Left cardiac atrium (tissue), 4 donors: ENCODE data around the gene WWOX. TPM values are rescaled to one million over a fixed set of nuclear protein-coding genes. Genes with fewer than 3 reads are reported as not detected.
A peak's percentile ranks its signal among the peaks of the same experiment; 100 is the strongest.

Source experiments
- ATAC-seq, 2 donors: fragments of 200-7000 bp; cut with Tn5 transposase; one replicate each; pipeline ENCODE4 v1.9.1; 2020; ENCODE audit warnings: mild to moderate bottlenecking in 2 of 2, moderate library complexity in 2 of 2
- DNase-seq: peaks from one replicate; pipeline ENCODE4 v3.0.0-alpha.2; 2020
- intact Hi-C, 2 donors: fragments of 100-400 bp; cut with DNase I; formaldehyde crosslinking; loops; one replicate each; pipeline versions ENCODE4 v1.14.1 to v1.15.1; 2022 to 2023
- total RNA-seq, 2 donors: library from RNA; stranded (reverse); fragmentation: NEBNext Ultra II Directional; extraction: Animal tissue kit (Norgen Biotek cat#: 25700); gene quantifications; one replicate each; pipeline ENCODE4 v1.2.1, GENCODE V29; 2021
- donor health status: DM: no; HTN: yes; CAD: no.
- donor health status: DM: no; HTN: yes; CAD: no; lungs with severe emphysema.
- donor health status: DM: yes; HTN: yes; CAD: no.
- donor health status: Dilated cardiomyopathy.

The WWOX gene
- total RNA-seq, 2 donors from 2014 or later: 7.6 to 8.6 TPM

DNA sequence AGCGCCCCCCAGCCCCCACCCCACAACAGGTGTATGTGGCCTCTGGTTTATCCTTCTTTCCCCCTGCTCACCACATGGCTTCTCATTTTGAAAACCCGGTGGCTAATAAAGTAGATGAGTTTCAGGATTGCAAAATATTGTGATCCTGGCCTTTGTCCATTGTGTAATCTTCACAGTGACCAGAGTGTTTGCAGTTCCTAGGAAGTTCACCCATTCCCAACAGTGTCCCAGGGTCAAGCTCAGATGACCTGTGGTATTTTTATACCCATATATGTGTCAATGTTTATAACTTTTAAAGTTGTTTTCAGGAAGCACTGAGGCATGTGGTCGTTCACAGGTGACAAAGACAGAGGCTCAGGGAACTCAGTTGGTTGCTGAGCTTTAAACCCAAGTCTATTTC lies 721.9 kb downstream of the WWOX start:
- DNase-seq (no peak), ATAC-seq (no peak)
- intact Hi-C loops: no loop called here

DNA sequence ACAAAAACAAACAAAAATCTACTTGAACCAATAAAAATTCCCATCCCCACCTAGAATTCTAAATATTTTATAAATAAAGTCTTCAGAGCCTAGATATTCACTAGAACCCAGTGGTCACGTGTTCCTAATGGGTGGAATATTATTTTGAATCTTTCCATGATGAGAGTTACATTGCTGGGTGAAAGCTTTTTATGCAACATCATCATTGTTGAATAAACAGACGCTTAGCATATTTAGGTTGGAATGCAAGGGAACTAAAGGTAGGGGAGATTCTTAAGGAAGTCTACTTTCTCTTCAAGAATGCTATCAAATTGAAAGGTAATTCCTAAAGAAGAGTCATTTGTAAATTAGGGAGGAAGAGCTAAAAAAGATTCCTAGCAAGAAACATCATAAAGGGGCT lies 723.1 kb downstream of the WWOX start:
- DNase-seq: no peak
- intact Hi-C loops: no loop called here
- ATAC-seq: no peak

DNA sequence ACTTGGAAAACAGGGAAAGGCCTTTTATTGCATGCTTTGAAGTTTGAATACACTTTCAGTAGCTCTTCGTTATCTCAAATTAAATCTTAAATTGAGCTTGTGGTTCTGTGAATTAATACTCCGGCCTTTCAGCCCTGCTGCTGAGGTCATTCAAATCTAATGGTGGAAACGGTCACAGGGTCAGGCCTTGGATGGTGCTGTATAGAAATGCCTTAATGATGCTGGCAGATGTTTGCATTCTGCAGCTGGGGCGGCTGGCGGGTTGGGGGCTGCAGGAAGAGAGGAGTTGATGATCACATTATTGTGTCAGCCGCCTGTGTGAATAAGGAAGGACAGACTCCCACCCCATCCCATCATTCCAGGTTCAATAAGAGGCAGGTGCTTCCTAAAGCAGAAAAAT lies 723.6 kb downstream of the WWOX start:
- intact Hi-C loops: no loop called here
- no peak for ATAC-seq
- no peak for DNase-seq

DNA sequence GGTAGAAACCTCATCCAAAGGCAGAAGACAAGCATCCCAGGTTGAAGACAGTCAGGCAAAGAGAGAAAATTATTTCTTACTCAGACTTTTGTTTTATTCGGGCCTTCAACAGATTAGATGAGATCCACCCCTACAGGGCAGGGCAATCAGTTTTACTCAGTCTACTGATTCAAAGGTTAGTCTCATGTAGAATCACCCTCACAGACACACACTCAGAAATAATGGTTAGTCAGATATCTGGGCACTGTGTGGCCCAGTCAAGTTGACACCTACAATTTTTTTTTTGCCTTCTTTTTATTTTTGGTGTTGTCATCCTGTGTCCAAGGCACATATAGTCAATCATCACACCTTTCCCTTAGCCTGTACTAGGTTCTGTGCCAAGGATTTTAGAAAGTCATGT lies 729.8 kb downstream of the WWOX start:
- DNase-seq (no peak), ATAC-seq (no peak)
- intact Hi-C loops: no loop called here

- ATAC-seq (no peak), DNase-seq (no peak)
- intact Hi-C loops: no loop called here
Measured at GRCh38 chr16:78830599-78830998, 731.1 kb downstream of the WWOX start.

- no peak for DNase-seq
- ATAC-seq: no peak
- intact Hi-C loops: no loop called here
Measured at GRCh38 chr16:78832100-78832499, 732.6 kb downstream of the WWOX start.

DNA sequence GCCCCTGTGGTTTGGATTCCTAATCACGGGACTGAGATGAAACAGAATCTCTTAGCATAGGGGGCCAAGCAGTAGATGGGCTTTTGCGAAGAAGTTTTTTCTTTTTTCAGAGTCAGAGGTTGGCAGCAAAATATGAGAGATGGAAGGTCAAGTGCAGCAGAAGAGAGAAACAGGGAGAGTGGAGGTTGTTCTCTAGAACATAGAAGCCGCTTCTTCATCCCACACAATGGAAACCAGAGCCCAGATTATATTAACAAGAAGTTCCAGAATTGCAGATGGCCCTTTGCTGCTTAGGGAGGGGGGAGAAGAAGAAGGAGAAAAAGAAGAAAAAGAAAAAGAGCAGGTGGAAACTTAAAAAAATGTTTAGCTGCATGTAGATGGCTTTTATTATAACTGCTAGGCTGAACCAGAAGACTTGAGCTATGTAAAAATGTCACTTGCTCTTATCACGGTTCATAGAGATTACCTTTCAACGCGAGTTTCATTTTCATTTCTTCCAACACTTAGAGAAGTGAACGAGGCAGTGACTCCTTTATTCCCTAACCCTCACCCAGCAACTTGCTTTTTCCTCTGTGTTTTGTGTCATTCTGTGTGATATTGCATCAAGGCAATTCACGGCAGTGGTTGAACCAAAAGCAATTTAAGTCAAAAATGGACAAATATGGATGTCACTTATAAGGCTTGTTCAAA lies 737.5 kb downstream of the WWOX start:
- ATAC-seq: no peak

GRCh38 chr16:78837706-78838105 lies 738.3 kb downstream of the WWOX start:
- no peak for DNase-seq
- intact Hi-C loops: no loop called here
- ATAC-seq: no peak

More for the DNA sequence above, 737.5 kb downstream of the WWOX start:
- intact Hi-C loops: no loop called here
- DNase-seq: no peak

GRCh38 chr16:78838276-78838675 lies 738.8 kb downstream of the WWOX start:
- DNase-seq (no peak), ATAC-seq (no peak)
- intact Hi-C loops: no loop called here

- DNase-seq (no peak), ATAC-seq (peak in 1 of 2 donors; percentile 34)
- intact Hi-C loops: no loop called here
Measured at GRCh38 chr16:78842950-78843349, 743.5 kb downstream of the WWOX start.

- no peak for DNase-seq
- no peak for ATAC-seq
- intact Hi-C loops: no loop called here
Measured at GRCh38 chr16:78843978-78844377, 744.5 kb downstream of the WWOX start.

GRCh38 chr16:78844682-78845081 lies 745.2 kb downstream of the WWOX start:
- intact Hi-C loops: no loop called here
- peak; percentile 71 to 76 for ATAC-seq
- no peak for DNase-seq

DNA sequence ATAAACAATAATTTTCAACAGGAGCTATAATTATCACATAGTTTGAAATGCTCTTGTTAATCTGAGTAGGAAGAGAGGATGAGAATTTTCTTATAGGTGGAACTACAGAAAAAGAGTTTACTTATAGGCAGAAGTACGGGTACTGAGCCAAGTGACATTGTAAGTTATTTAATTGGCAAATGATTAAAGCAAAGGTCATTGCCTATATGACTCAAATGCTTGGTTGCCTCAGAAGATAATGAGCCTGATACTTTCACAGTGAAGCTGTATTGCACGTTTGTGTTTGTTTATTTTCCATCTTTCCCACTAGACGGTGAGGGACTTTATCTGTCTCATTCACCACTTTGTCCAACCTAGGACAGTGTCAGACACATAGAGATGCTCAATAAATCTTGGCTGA lies 751.8 kb downstream of the WWOX start:
- intact Hi-C loops: no loop called here
- ATAC-seq: no peak
- no peak for DNase-seq

DNA sequence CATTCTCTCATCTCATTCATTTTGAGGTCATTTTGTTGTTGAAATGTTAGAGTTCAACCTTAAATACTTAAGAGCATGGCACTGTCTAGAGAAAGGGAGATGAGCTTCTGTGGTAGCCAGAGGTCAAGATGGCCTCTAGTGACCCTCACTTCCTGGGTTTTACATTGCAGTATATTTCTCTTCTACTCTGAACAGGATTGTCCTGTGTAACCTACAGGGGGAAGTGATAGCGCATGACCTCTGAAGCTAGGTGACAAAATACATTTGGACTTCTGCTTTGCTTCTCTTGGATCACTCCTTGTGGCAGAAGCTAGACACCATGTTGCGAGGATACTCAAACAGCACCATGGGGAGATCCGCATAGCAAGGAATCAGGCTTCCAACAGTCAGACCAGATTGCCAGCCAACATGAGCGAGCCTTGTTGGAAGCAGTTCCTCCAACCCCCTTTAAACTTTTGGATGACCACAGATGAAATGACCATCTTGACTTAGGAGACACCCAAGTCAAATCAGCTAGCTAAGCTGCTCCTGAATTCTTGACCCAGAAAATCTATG lies 752.7 kb downstream of the WWOX start:
- intact Hi-C loops: no loop called here
- no peak for DNase-seq
- no peak for ATAC-seq

GRCh38 chr16:78862022-78862421 lies 762.6 kb downstream of the WWOX start:
- DNase-seq (no peak), ATAC-seq (no peak)
- intact Hi-C loops: no loop called here

DNA sequence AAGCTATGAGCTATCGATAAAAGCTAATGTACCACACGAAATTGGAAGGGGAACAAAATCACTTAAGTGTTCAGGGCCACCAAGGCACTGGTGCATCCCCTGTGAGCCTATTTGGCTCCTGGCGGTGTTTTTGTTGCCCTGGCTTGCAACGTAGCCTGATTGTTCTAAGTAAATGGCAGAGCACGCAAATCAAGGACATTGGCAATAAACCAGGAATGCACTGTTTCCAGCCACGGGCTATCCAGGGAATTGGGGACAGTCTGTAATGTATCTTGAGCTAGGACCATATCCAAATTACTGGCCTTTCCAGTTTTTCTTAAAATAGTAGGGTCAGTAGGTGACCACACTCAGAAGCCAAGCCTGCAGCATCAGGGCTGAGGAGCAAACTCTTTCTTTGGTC lies 767.1 kb downstream of the WWOX start:
- peak in 1 of 2 donors; percentile 41 for ATAC-seq
- no peak for DNase-seq

GRCh38 chr16:78869492-78869891 lies 770.0 kb downstream of the WWOX start:
- intact Hi-C loops: no loop called here
- DNase-seq (no peak), ATAC-seq (no peak)

More for the DNA sequence above, 767.1 kb downstream of the WWOX start:
- intact Hi-C loops: no loop called here

GRCh38 chr16:78871241-78871640 lies 771.8 kb downstream of the WWOX start:
- no peak for ATAC-seq
- no peak for DNase-seq
- intact Hi-C loops: no loop called here

GRCh38 chr16:78876671-78877070 lies 777.2 kb downstream of the WWOX start:
- DNase-seq (no peak), ATAC-seq (no peak)
- intact Hi-C loops: no loop called here

DNA sequence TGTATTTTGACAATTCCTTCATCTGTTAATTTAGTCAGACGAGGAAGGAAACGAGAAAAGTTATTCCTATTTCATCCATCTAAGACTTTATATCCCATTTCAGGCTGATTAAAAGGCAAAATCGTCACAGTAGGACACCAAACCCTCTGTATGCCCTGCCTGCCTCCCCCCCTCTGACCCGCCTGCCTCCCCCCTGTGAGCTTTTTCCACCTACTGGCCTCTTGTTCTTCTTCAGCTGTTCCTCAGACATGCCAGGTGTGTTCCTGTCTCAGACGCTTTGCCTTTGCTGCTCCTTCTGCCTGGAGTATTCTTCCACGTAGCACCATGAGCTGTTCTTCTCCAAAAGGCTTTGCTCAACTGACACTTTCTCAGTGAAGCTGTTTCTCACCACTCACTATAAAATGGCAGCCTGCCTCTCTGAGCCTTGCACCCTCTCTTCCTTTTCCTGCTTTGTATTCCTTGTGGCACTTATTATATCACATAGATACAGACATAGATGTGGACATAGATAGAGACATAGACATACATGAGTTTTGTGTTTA lies 777.7 kb downstream of the WWOX start:
- ATAC-seq (no peak), DNase-seq (no peak)
- intact Hi-C loops: no loop called here

GRCh38 chr16:78878570-78878969 lies 779.1 kb downstream of the WWOX start:
- intact Hi-C loops: no loop called here
- ATAC-seq (no peak), DNase-seq (no peak)
